H1 (cell line): ENCODE data around the gene EPB42. TPM values are rescaled to one million over a fixed set of nuclear protein-coding genes. Genes with fewer than 3 reads are reported as not detected.

Experiments used
- BCL11A ChIP-seq, 2 experiments: IDR thresholded peaks; one replicate each; pipeline ENCODE4 v1.6.1; 2011; ENCODE audit warnings: low read depth in 2 of 2, low read length in 2 of 2, mild to moderate bottlenecking in 2 of 2
- CBX5 ChIP-seq: fragments of 300-800, 300-1000 bp; sonication (generic); IDR thresholded peaks from 2 replicates; pipeline ENCODE4 v1.7.1; 2016; ENCODE audit warnings: antibody characterized with exemption, low read length, low read depth
- CEBPB ChIP-seq: IDR thresholded peaks from 2 replicates; pipeline ENCODE4 v1.6.1; 2012; ENCODE audit warnings: low read depth, low read length
- GABPA ChIP-seq: IDR thresholded peaks from 2 replicates; pipeline ENCODE4 v1.6.1; 2011; ENCODE audit warnings: mild to moderate bottlenecking, low read length, moderate library complexity, borderline replicate concordance; ENCODE audit not compliant: insufficient read depth
- JUN ChIP-seq: IDR thresholded peaks from 2 replicates; pipeline ENCODE4 v1.6.1; 2011; ENCODE audit warnings: low read depth, mild to moderate bottlenecking, improper control_type of control experiment, low read length
- KDM4A ChIP-seq: IDR thresholded peaks from one replicate; pipeline ENCODE4 v1.7.1; 2012; ENCODE audit warnings: low read depth, mild to moderate bottlenecking, moderate library complexity, low read length, inconsistent platforms; ENCODE audit not compliant: severe bottlenecking
- KDM5A ChIP-seq: fragments of 200-600 bp; IDR thresholded peaks from 2 replicates; pipeline ENCODE4 v1.7.1; 2012; ENCODE audit warnings: mild to moderate bottlenecking, low read length, inconsistent platforms, mixed read lengths
- PHF8 ChIP-seq: fragments of 200-600 bp; sonication (generic); conservative IDR thresholded peaks from 2 replicates; pipeline ENCODE4 v1.7.1; 2012; ENCODE audit warnings: low read depth, mild to moderate bottlenecking, inconsistent platforms, low read length, moderate library complexity
- RBBP5 ChIP-seq: IDR thresholded peaks from 2 replicates; pipeline ENCODE4 v1.7.1; 2012; ENCODE audit warnings: low read depth, mild to moderate bottlenecking, inconsistent platforms, low read length, moderate library complexity, borderline replicate concordance
- TAF1 ChIP-seq: IDR thresholded peaks from 2 replicates; pipeline ENCODE4 v1.6.1; 2011; ENCODE audit warnings: mild to moderate bottlenecking, low read depth, low read length
- polyA plus RNA-seq, 7 experiments: library from polyadenylated mRNA; depleted of rRNA in 3 of 7; stranded (reverse) in 5 of 7; unstranded in 2 of 7; fragments of >200 nt in 5 of 7; fragments of 200-250 nt in 2 of 7; gene quantifications; 1 replicate in 5 of 7; 2 replicates in 1 of 7; 4 replicates in 1 of 7; pipeline versions ENCODE4 v1.2.1 to v1.2.3, GENCODE V29; 2011 to 2013; ENCODE audit warnings: missing spikeins in 2 of 7, mixed read lengths in 2 of 7
- total RNA-seq: library from RNA; stranded (reverse); fragmentation: NEBNext Ultra II Directional; extraction: Animal tissue kit (Norgen Biotek cat#: 25700); gene quantifications from 2 replicates; pipeline ENCODE4 v1.2.1, GENCODE V29; 2021
- TF ChIP-seq, protein P1 (sequence below): fragments of 300-600 bp; sonication (generic); IDR thresholded peaks from 2 replicates; pipeline ENCODE4 v1.7.1; 2012; ENCODE audit warnings: low read length, moderate library complexity, mild to moderate bottlenecking, inconsistent platforms; ENCODE audit not compliant: insufficient replicate concordance
- TF ChIP-seq, protein P2 (sequence below): IDR thresholded peaks from 2 replicates; pipeline ENCODE4 v1.6.1; 2012; ENCODE audit warnings: inconsistent platforms

EPB42 gene
- total and polyA plus RNA-seq, 2 of the 8 experiments (the other 6 are each of a cell fraction or from before 2014, with no cell fraction given) = not detected

DNA sequence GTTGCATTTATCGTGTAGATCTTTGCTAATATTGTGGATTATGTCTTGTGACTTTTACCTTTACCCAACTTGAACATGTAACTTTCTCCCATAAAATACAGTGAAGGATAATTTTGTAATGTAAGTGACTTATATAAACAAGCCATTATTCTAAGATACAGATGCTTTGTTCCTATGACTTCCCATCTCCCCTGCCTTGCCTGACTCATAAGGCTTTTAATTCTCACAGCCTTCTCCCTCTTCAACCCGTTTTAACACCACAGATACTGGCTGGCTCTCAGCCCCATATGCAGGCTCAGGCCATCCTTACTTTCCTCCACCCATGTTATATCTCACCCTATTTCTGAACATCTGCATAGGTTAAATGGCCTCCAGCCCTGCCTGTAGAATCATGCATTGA, 31.5 kb downstream of the EPB42 start (continued):
- TF ChIP-seq, protein P1, sequence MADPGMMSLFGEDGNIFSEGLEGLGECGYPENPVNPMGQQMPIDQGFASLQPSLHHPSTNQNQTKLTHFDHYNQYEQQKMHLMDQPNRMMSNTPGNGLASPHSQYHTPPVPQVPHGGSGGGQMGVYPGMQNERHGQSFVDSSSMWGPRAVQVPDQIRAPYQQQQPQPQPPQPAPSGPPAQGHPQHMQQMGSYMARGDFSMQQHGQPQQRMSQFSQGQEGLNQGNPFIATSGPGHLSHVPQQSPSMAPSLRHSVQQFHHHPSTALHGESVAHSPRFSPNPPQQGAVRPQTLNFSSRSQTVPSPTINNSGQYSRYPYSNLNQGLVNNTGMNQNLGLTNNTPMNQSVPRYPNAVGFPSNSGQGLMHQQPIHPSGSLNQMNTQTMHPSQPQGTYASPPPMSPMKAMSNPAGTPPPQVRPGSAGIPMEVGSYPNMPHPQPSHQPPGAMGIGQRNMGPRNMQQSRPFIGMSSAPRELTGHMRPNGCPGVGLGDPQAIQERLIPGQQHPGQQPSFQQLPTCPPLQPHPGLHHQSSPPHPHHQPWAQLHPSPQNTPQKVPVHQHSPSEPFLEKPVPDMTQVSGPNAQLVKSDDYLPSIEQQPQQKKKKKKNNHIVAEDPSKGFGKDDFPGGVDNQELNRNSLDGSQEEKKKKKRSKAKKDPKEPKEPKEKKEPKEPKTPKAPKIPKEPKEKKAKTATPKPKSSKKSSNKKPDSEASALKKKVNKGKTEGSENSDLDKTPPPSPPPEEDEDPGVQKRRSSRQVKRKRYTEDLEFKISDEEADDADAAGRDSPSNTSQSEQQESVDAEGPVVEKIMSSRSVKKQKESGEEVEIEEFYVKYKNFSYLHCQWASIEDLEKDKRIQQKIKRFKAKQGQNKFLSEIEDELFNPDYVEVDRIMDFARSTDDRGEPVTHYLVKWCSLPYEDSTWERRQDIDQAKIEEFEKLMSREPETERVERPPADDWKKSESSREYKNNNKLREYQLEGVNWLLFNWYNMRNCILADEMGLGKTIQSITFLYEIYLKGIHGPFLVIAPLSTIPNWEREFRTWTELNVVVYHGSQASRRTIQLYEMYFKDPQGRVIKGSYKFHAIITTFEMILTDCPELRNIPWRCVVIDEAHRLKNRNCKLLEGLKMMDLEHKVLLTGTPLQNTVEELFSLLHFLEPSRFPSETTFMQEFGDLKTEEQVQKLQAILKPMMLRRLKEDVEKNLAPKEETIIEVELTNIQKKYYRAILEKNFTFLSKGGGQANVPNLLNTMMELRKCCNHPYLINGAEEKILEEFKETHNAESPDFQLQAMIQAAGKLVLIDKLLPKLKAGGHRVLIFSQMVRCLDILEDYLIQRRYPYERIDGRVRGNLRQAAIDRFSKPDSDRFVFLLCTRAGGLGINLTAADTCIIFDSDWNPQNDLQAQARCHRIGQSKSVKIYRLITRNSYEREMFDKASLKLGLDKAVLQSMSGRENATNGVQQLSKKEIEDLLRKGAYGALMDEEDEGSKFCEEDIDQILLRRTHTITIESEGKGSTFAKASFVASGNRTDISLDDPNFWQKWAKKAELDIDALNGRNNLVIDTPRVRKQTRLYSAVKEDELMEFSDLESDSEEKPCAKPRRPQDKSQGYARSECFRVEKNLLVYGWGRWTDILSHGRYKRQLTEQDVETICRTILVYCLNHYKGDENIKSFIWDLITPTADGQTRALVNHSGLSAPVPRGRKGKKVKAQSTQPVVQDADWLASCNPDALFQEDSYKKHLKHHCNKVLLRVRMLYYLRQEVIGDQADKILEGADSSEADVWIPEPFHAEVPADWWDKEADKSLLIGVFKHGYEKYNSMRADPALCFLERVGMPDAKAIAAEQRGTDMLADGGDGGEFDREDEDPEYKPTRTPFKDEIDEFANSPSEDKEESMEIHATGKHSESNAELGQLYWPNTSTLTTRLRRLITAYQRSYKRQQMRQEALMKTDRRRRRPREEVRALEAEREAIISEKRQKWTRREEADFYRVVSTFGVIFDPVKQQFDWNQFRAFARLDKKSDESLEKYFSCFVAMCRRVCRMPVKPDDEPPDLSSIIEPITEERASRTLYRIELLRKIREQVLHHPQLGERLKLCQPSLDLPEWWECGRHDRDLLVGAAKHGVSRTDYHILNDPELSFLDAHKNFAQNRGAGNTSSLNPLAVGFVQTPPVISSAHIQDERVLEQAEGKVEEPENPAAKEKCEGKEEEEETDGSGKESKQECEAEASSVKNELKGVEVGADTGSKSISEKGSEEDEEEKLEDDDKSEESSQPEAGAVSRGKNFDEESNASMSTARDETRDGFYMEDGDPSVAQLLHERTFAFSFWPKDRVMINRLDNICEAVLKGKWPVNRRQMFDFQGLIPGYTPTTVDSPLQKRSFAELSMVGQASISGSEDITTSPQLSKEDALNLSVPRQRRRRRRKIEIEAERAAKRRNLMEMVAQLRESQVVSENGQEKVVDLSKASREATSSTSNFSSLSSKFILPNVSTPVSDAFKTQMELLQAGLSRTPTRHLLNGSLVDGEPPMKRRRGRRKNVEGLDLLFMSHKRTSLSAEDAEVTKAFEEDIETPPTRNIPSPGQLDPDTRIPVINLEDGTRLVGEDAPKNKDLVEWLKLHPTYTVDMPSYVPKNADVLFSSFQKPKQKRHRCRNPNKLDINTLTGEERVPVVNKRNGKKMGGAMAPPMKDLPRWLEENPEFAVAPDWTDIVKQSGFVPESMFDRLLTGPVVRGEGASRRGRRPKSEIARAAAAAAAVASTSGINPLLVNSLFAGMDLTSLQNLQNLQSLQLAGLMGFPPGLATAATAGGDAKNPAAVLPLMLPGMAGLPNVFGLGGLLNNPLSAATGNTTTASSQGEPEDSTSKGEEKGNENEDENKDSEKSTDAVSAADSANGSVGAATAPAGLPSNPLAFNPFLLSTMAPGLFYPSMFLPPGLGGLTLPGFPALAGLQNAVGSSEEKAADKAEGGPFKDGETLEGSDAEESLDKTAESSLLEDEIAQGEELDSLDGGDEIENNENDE = no peak
- no peak for TF ChIP-seq TAF1
- TF ChIP-seq KDM5A = no peak
- TF ChIP-seq GABPA = no peak
- TF ChIP-seq CEBPB = no peak
- no peak for TF ChIP-seq CBX5
- TF ChIP-seq BCL11A (IDR thresholded peaks at IDR 0.05; ENCODE audit: low read depth in 2 of 2, low read length in 2 of 2) = no peak
- TF ChIP-seq PHF8 = no peak
- TF ChIP-seq, protein P2, sequence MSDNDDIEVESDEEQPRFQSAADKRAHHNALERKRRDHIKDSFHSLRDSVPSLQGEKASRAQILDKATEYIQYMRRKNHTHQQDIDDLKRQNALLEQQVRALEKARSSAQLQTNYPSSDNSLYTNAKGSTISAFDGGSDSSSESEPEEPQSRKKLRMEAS = no peak
- TF ChIP-seq JUN = no peak
- TF ChIP-seq KDM4A = no peak
- TF ChIP-seq RBBP5 = no peak
